Left lung (tissue), 10 donors: Measurements from ENCODE around the gene IL20RA. TPM values are rescaled to one million over a fixed set of nuclear protein-coding genes. Genes with fewer than 3 reads are reported as not detected.

Experiments
- ATAC-seq: fragments of 200-7000 bp; cut with Tn5 transposase; one replicate; pipeline ENCODE4 v1.9.1; 2020; ENCODE audit warnings: moderate library complexity
- DNase-seq, 4 donors: peaks; one replicate each; pipeline ENCODE4 v3.0.0-alpha.2; 2013 to 2020
- H3K27ac ChIP-seq, 2 donors: fragments of 200-600 bp; sonication (generic) in 1 of 2; one replicate each; pipeline versions ENCODE4 v1.5.0 to v1.8.0; 2020 to 2021
- H3K27me3 ChIP-seq, 2 donors: fragments of 200-600 bp; sonication (generic) in 1 of 2; one replicate each; pipeline versions ENCODE4 v1.5.0 to v1.8.0; 2020 to 2021
- H3K36me3 ChIP-seq, 2 donors: fragments of 200-600 bp; sonication (generic) in 1 of 2; one replicate each; pipeline versions ENCODE4 v1.5.0 to v1.8.0; 2020 to 2021
- H3K4me1 ChIP-seq, 2 donors: fragments of 200-600 bp; one replicate each; pipeline ENCODE4 v1.8.0; 2021
- H3K4me3 ChIP-seq, 2 donors: fragments of 200-600 bp; sonication (generic) in 1 of 2; one replicate each; pipeline versions ENCODE4 v1.5.0 to v1.8.0; 2020 to 2021; ENCODE audit warnings: mild to moderate bottlenecking in 1 of 2
- H3K9me3 ChIP-seq, 2 donors: fragments of 200-600 bp; sonication (generic) in 1 of 2; one replicate each; pipeline versions ENCODE4 v1.5.0 to v1.8.0; 2020 to 2021
- CTCF ChIP-seq, 2 donors: fragments of 200-600 bp; sonication (generic) in 1 of 2; IDR thresholded peaks; one replicate each; pipeline versions ENCODE4 v1.5.0 to v1.8.0; 2021; ENCODE audit warnings: antibody characterized with exemption in 2 of 2
- intact Hi-C, 2 donors: fragments of 100-400 bp; cut with DNase I; formaldehyde crosslinking; loops; one replicate each; pipeline versions ENCODE4 v1.11.2 to v1.14.2; 2022
- polyA plus RNA-seq, 6 donors: library from polyadenylated mRNA; unstranded; fragments of 120-200 nt; gene quantifications; one replicate each; pipeline ENCODE4 v1.2.1, GENCODE V29; 2013; ENCODE audit not compliant: insufficient read length in 6 of 6
- total RNA-seq, 2 donors: library from RNA; stranded (reverse); fragmentation: NEBNext Ultra II Directional; extraction: Animal tissue kit (Norgen Biotek cat#: 25700); gene quantifications; one replicate each; pipeline ENCODE4 v1.2.1, GENCODE V29; 2021
- donor health status: DM: no; HTN: yes; CAD: no.
- donor health status: DM: no; HTN: no; CAD: no.

IL20RA gene
- total and polyA plus RNA-seq, 8 donors: 1.7 to 6.0 (median 2.6) TPM

- no peak overlapping the region for H3K27ac ChIP-seq
- intact Hi-C loops: no loop called here
Measured at GRCh38 chr6:136984578-136984977, 60.2 kb downstream of the IL20RA start.

GRCh38 chr6:136983687-136984086 is 61.1 kb downstream of the IL20RA start:
- intact Hi-C loops: no loop called here
- no peak for ATAC-seq

More at GRCh38 chr6:136984578-136984977, 60.2 kb downstream of the IL20RA start:
- Histone ChIP-seq H3K27me3 (peaks cover 16 to 49% of the 10 kb centered on the region in 2 donors), H3K36me3 (no peaks in the 10 kb centered on the region), H3K4me1 (peaks cover 0 to under 1% of the 10 kb centered on the region in 2 donors), H3K9me3 (no peaks in the 10 kb centered on the region), H3K4me3 (no peak overlapping the region)
- DNase-seq (no peak), ATAC-seq (no peak)
- no peak for TF ChIP-seq CTCF (IDR thresholded peaks at IDR 0.05)

GRCh38 chr6:136982928-136983327 is 61.8 kb downstream of the IL20RA start:
- H3K4me1 ChIP-seq: no peaks in the 10 kb centered on the region
- no peaks in the 10 kb centered on the region for H3K36me3 ChIP-seq
- no peaks in the 10 kb centered on the region for H3K9me3 ChIP-seq
- no peak overlapping the region for H3K27ac ChIP-seq
- ATAC-seq (no peak), DNase-seq (no peak)
- intact Hi-C loops: no loop called here
- H3K4me3 ChIP-seq: no peak overlapping the region
- peaks cover 2 to 37% of the 10 kb centered on the region in 2 donors for H3K27me3 ChIP-seq
- TF ChIP-seq CTCF (IDR thresholded peaks at IDR 0.05): no peak

More at GRCh38 chr6:136983687-136984086, 61.1 kb downstream of the IL20RA start:
- no peak overlapping the region for H3K4me3 ChIP-seq
- TF ChIP-seq CTCF (IDR thresholded peaks at IDR 0.05): no peak
- H3K27me3 ChIP-seq: peaks cover 10 to 44% of the 10 kb centered on the region in 2 donors
- no peaks in the 10 kb centered on the region for H3K36me3 ChIP-seq
- H3K27ac ChIP-seq: no peak overlapping the region
- no peaks in the 10 kb centered on the region for H3K9me3 ChIP-seq
- DNase-seq: no peak
- no peaks in the 10 kb centered on the region for H3K4me1 ChIP-seq

- peaks cover 0 to 20% of the 10 kb centered on the region in 2 donors for H3K27me3 ChIP-seq
- H3K4me1 ChIP-seq: no peaks in the 10 kb centered on the region
- H3K27ac ChIP-seq: no peak overlapping the region
- no peak for DNase-seq
- no peak for TF ChIP-seq CTCF (IDR thresholded peaks at IDR 0.05)
- intact Hi-C loops: no loop called here
- H3K9me3 ChIP-seq: no peaks in the 10 kb centered on the region
- no peaks in the 10 kb centered on the region for H3K36me3 ChIP-seq
- no peak for ATAC-seq
- H3K4me3 ChIP-seq: no peak overlapping the region
Measured at GRCh38 chr6:136980070-136980469, 64.7 kb downstream of the IL20RA start.

GRCh38 chr6:136979206-136979605 is 65.6 kb downstream of the IL20RA start:
- Histone ChIP-seq H3K4me1 (no peaks in the 10 kb centered on the region), H3K9me3 (no peaks in the 10 kb centered on the region), H3K4me3 (no peak overlapping the region), H3K27me3 (peaks cover 0 to 20% of the 10 kb centered on the region in 2 donors), H3K27ac (no peak overlapping the region), H3K36me3 (no peaks in the 10 kb centered on the region)
- intact Hi-C loops: no loop called here
- TF ChIP-seq CTCF (IDR thresholded peaks at IDR 0.05): no peak
- ATAC-seq (peak; percentile 57), DNase-seq (no peak)
